HG03565 (cell line): ENCODE measurements around the gene UBLCP1.
A peak's percentile ranks its signal among the peaks of the same experiment; 100 is the strongest.
"Not testable (repeated sequence)": the region's sequence is repeated elsewhere in the genome, so short reads cannot be mapped to it uniquely, and the experiment has no call there.

Source experiments
- ATAC-seq: cut with Tn5 transposase; IDR thresholded peaks from one replicate; pipeline ENCODE4 v1.9.1; 2021; ENCODE audit warnings: mild to moderate bottlenecking, moderate library complexity; ENCODE audit not compliant: unreplicated experiment

UBLCP1 gene

GRCh38 chr5:159249158-159249557 is 13.9 kb upstream of the UBLCP1 start:
- no peak for ATAC-seq

GRCh38 chr5:159252195-159252594 is 10.9 kb upstream of the UBLCP1 start:
- no peak for ATAC-seq

DNA sequence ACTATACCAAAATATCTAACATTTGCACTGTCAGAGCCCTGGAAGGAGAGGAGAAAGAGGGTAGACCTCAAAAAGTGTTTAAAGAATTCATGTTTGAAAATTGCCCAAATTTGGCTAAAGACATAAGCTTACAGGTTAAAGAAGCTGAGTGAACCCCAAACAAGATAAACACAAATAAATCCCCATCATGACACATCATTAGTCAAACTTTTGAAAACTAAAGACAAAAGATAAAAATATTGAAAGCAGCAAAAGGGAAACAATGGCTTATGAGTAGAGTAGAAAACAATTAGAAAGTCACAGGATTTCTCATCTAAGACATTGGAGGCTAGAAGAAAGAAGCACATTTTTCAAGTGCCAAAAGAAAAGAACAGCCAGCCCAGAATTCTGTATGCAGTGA is 6.1 kb upstream of the UBLCP1 start:
- ATAC-seq = no peak

GRCh38 chr5:159257629-159258283 is 5.3 kb upstream of the UBLCP1 start:
- ATAC-seq = no peak

GRCh38 chr5:159258361-159258760 is 4.7 kb upstream of the UBLCP1 start:
- ATAC-seq = no peak

GRCh38 chr5:159260212-159260611 is 2.9 kb upstream of the UBLCP1 start:
- ATAC-seq = not testable (repeated sequence)

- peak; percentile 2 for ATAC-seq
These were observed 625 bp upstream of the UBLCP1 start for GRCh38 chr5:159262472-159262858.

DNA sequence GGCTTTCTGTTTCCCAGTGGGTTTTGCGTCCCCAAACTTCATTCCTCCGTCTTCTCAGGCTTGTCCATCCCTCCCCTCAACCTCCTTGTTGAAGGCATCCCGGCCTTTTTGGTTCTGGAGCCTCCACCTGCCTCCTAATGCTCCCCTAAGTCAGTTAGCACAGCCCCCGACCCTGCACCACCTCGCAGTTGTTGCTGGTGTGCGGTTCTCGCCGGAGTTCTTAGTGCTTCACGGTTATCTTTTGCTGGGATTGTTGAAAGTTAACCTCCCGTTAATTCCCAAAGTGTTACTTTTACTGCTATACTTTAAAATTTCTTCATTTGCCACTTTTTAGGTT is 447 bp downstream of the UBLCP1 start:
- no peak for ATAC-seq

- not testable (repeated sequence) for ATAC-seq
These were observed 3.7 kb downstream of the UBLCP1 start for GRCh38 chr5:159266764-159267163.

GRCh38 chr5:159269723-159270122 is 6.6 kb downstream of the UBLCP1 start:
- no peak for ATAC-seq

GRCh38 chr5:159273923-159274322 is 10.8 kb downstream of the UBLCP1 start:
- ATAC-seq = no peak

- ATAC-seq = no peak
These were observed 11.6 kb downstream of the UBLCP1 start for GRCh38 chr5:159274676-159275075.

- ATAC-seq = no peak
These were observed 23.4 kb downstream of the UBLCP1 start for GRCh38 chr5:159286420-159287035.

GRCh38 chr5:159290741-159291140 is 27.7 kb downstream of the UBLCP1 start:
- no peak for ATAC-seq

- no peak for ATAC-seq
These were observed 31.8 kb downstream of the UBLCP1 start for GRCh38 chr5:159294921-159295320.

GRCh38 chr5:159297300-159297699 is 34.2 kb downstream of the UBLCP1 start:
- ATAC-seq = not testable (repeated sequence)

DNA sequence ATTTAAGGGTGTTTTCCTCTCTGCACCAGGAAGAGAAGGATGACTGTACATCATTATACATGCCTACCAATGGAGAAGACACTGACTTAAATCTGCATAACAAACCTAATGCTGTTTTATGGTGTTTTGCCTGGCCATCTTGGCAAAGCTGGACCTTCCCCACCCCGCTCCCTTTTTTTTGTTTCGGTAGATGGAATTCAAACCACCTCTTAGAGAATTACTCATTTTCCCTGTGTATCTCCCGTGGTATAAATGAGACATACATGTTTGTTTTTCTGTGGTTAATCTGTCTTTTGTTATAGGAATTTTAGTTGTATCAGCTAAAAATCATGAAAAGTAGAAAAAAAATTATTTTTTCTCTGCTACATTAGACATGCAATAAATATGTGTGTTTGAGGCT is 38.4 kb downstream of the UBLCP1 start:
- ATAC-seq = no peak

GRCh38 chr5:159301929-159302860 is 39.1 kb downstream of the UBLCP1 start:
- ATAC-seq = not testable (repeated sequence)

DNA sequence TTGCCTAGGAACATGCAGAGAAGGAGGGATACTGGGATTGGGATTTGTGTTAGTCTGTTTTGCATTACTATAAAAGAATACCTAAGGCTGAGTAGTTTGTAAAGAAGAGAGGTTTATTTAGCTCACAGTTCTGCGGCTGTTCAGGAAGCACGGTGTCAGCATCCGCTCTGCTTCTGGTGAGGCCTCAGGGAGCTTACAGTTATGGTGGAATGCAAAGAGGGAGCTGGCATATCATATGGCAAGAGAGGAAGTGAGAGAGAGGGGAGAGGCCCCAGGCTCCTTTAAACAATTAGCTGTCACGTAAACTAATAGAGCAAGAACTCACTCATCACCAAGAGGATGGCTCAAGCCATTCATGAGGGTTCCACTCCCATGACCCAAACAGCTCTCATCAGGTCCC is 40.2 kb downstream of the UBLCP1 start:
- ATAC-seq = no peak

- no peak for ATAC-seq
These were observed 42.0 kb downstream of the UBLCP1 start for GRCh38 chr5:159304961-159305595.

DNA sequence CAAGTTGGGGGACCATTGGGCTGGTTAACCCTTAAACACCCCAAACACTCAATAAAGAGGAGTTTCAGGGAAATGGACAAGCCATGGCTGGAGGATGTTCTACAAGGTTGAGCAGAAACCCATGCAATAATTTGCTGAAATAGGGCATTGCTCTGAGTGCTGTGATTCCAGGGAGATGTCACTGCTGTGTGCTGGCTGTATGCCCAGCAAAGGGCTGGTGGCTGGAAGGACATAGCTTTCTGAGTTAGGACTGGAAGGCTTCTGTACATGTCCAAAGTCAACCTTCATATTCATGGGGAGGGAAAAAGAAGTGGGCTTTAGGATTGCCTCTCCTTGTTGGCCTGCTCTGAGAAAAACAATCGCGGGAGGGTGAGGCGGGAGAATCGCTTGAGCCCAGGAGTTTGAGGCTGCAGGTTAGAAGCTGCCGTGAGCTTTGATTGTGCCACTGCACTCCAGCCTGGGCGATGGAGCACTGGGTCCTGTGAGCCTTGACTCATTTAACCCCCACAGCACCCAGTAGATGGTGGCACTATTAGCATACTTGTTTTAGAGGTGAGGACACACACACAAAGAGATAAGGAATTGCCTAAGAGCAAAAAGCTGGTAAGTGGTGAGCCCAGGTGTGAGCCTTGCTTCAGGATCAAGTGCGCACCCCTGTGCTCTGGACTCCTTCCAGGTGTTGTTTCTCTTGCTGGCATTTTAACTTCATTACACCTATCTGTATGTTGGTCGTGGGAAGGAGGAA is 46.8 kb downstream of the UBLCP1 start:
- ATAC-seq = no peak
